Keratinocyte (primary cell): Measurements from ENCODE around the gene SPA17.

Source experiments
- EZH2 ChIP-seq: IDR thresholded peaks from one replicate; pipeline ENCODE4 v1.6.1; 2012; ENCODE audit warnings: inconsistent platforms, mild to moderate bottlenecking, low read length, moderate library complexity
- TF ChIP-seq, protein P1 (sequence below), 3 experiments: IDR thresholded peaks in 1 of 3; conservative IDR thresholded peaks in 1 of 3; optimal IDR thresholded peaks in 1 of 3; 2 replicates in 2 of 3; 3 replicates in 1 of 3; pipeline versions ENCODE3 to v1.5.1; 2011; ENCODE audit warnings: low read length in 3 of 3, mild to moderate bottlenecking in 3 of 3, moderate library complexity in 2 of 3, control low read depth in 1 of 3, inconsistent platforms in 1 of 3; ENCODE audit not compliant: insufficient read depth in 2 of 3; ENCODE audit errors: extremely low read depth in 1 of 3

DNA sequence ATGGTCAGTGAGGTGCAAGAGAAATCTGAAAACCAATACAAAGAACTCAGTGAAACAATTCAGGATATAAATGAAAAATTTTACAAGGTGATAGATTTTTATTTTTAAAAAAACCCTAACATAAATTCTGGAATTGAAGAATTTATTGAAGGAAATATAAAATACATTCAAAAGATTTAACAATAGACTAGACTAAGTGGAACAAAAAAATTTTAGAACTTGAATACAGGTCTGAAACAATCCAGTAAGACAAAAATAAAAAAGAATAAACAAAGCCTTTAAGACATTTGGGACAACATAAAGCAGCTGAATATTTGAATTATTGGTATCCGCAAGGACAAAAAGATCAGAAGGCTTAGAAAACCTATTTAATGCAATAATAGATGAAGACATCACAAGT is 8.7 kb downstream of the SPA17 start:
- TF ChIP-seq, protein P1, sequence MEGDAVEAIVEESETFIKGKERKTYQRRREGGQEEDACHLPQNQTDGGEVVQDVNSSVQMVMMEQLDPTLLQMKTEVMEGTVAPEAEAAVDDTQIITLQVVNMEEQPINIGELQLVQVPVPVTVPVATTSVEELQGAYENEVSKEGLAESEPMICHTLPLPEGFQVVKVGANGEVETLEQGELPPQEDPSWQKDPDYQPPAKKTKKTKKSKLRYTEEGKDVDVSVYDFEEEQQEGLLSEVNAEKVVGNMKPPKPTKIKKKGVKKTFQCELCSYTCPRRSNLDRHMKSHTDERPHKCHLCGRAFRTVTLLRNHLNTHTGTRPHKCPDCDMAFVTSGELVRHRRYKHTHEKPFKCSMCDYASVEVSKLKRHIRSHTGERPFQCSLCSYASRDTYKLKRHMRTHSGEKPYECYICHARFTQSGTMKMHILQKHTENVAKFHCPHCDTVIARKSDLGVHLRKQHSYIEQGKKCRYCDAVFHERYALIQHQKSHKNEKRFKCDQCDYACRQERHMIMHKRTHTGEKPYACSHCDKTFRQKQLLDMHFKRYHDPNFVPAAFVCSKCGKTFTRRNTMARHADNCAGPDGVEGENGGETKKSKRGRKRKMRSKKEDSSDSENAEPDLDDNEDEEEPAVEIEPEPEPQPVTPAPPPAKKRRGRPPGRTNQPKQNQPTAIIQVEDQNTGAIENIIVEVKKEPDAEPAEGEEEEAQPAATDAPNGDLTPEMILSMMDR (optimal IDR thresholded peaks at IDR 0.05 in 1 of 3, IDR thresholded peaks at IDR 0.05 in 1 of 3, conservative IDR thresholded peaks at IDR 0.05 in 1 of 3; ENCODE audit: extremely low read depth in 1 of 3, insufficient read depth in 2 of 3, low read length in 3 of 3), result no peak
- TF ChIP-seq EZH2, result no peak
